Astrocyte (in vitro differentiated cells and primary cell): ENCODE measurements around the gene HPGDS. TPM values are rescaled to one million over a fixed set of nuclear protein-coding genes. Genes with fewer than 3 reads are reported as not detected.

Source experiments
- DNase-seq: peaks from one replicate; pipeline ENCODE4 v3.0.0-alpha.2; 2010; ENCODE audit warnings: low read depth
- FAIRE-seq: peaks from 2 replicates; lab custom pipeline; 2011; peaks lifted over from hg19 to GRCh38; lab: Jason Lieb, UNC
- H2AFZ ChIP-seq: 2 replicates; pipeline ENCODE4 v1.6.0; 2012; ENCODE audit warnings: low read depth, low read length, inconsistent platforms
- H3K27ac ChIP-seq: 2 replicates; pipeline ENCODE4 v1.5.1; 2011; ENCODE audit warnings: low read depth, low read length, inconsistent platforms
- H3K27me3 ChIP-seq: 2 replicates; pipeline ENCODE4 v1.6.0; 2011; ENCODE audit warnings: low read length, inconsistent platforms; ENCODE audit not compliant: insufficient read depth
- H3K36me3 ChIP-seq: 2 replicates; pipeline ENCODE4 v1.5.1; 2011; ENCODE audit warnings: low read length, inconsistent platforms; ENCODE audit not compliant: insufficient read depth
- H3K4me1 ChIP-seq: 2 replicates; pipeline ENCODE4 v1.5.1; 2011; ENCODE audit warnings: low read length, inconsistent platforms; ENCODE audit not compliant: insufficient read depth
- H3K4me2 ChIP-seq: 2 replicates; pipeline ENCODE4 v1.6.0; 2012; ENCODE audit warnings: low read length, inconsistent platforms
- H3K4me3 ChIP-seq: 2 replicates; pipeline ENCODE4 v1.5.1; 2011; ENCODE audit warnings: low read depth, mild to moderate bottlenecking, low read length, inconsistent platforms; ENCODE audit not compliant: insufficient read depth
- H3K79me2 ChIP-seq: 2 replicates; pipeline ENCODE4 v1.6.0; 2012; ENCODE audit warnings: mild to moderate bottlenecking, low read length, inconsistent platforms; ENCODE audit not compliant: insufficient read depth
- H3K9ac ChIP-seq: 2 replicates; pipeline ENCODE4 v1.6.0; 2012; ENCODE audit warnings: mild to moderate bottlenecking, low read length, inconsistent platforms
- H3K9me3 ChIP-seq: 2 replicates; pipeline ENCODE4 v1.5.1; 2012; ENCODE audit warnings: low read depth, mild to moderate bottlenecking, low read length, inconsistent platforms; ENCODE audit not compliant: insufficient read depth
- H4K20me1 ChIP-seq: 2 replicates; pipeline ENCODE4 v1.6.0; 2012; ENCODE audit warnings: low read length, inconsistent platforms; ENCODE audit not compliant: insufficient read depth
- H3K27ac Mint-ChIP-seq: one replicate; pipeline ENCODE4 v1.8.0; 2021; ENCODE audit warnings: mild to moderate bottlenecking, mixed read lengths; ENCODE audit not compliant: unreplicated experiment
- H3K27me3 Mint-ChIP-seq: one replicate; pipeline ENCODE4 v1.8.0; 2021; ENCODE audit warnings: low read depth, mixed read lengths; ENCODE audit not compliant: unreplicated experiment
- H3K36me3 Mint-ChIP-seq: one replicate; pipeline ENCODE4 v1.8.0; 2021; ENCODE audit warnings: low read depth, mixed read lengths; ENCODE audit not compliant: unreplicated experiment
- H3K4me1 Mint-ChIP-seq: one replicate; pipeline ENCODE4 v1.8.0; 2021; ENCODE audit warnings: low read depth, mixed read lengths; ENCODE audit not compliant: unreplicated experiment
- H3K4me3 Mint-ChIP-seq: one replicate; pipeline ENCODE4 v1.8.0; 2021; ENCODE audit warnings: mild to moderate bottlenecking, moderate library complexity, mixed read lengths; ENCODE audit not compliant: unreplicated experiment
- H3K9me3 Mint-ChIP-seq: one replicate; pipeline ENCODE4 v1.8.0; 2021; ENCODE audit warnings: mild to moderate bottlenecking, mixed read lengths; ENCODE audit not compliant: unreplicated experiment
- CTCF ChIP-seq: IDR thresholded peaks from 2 replicates; pipeline ENCODE4 v1.5.1; 2011; ENCODE audit warnings: low read depth, mild to moderate bottlenecking, inconsistent platforms, low read length, moderate library complexity; ENCODE audit not compliant: insufficient read depth
- EZH2 ChIP-seq: IDR thresholded peaks from 2 replicates; pipeline ENCODE4 v1.6.1; 2012; ENCODE audit warnings: mild to moderate bottlenecking, low read length, inconsistent platforms; ENCODE audit not compliant: insufficient read depth
- total RNA-seq: library from RNA; stranded (reverse); gene quantifications from 2 replicates; pipeline ENCODE4 v1.2.1, GENCODE V29; 2021

Gene HPGDS
- total RNA-seq, 1 donor from 2014 or later: not detected

DNA sequence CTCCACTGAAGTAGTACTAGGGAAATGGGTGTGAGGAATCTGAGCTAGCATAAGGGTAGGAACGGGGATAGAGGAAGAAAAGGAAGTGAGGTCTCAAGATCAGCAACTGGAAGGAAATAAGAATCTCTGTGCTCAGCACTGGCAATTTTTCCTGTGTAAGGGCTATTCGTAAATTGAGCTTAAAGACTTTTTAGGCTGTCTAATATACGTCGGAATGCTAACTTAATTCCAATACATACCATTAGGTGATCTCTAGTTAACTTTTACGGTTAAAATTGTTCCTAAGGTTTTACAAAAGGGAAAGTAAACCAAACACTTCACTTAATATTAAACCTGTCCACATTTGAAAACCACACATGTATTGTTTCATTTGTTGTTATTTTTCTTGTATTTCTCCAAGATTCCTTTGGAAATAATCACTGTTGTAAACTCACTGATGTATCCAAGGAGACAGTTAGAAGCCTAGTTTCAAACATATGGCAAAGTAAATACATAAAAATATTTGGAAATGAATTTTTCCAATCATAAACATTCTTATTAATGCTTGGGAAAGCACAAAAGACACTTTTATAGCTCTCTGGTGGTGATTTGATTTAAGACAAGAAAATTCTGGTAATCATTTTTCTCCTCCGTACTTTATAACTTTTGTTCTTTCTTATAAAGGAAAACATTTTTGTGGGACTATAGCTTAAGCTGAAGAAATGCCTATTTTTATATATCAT lies 28.1 kb upstream of the HPGDS start:
- Mint-ChIP-seq H3K9me3 (peaks cover 6% of the 10 kb centered on the region), H3K36me3 (no peaks in the 10 kb centered on the region), H3K4me3 (no peak overlapping the region), H3K4me1 (no peaks in the 10 kb centered on the region), H3K27me3 (no peaks in the 10 kb centered on the region), H3K27ac (no peak overlapping the region)
- Histone ChIP-seq H3K9ac (no peak overlapping the region), H3K79me2 (no peaks in the 10 kb centered on the region), H3K4me3 (no peak overlapping the region), H4K20me1 (no peaks in the 10 kb centered on the region), H3K4me1 (no peaks in the 10 kb centered on the region), H3K27ac (no peak overlapping the region), H2AFZ (no peak overlapping the region), H3K27me3 (no peaks in the 10 kb centered on the region), H3K9me3 (no peaks in the 10 kb centered on the region), H3K4me2 (no peak overlapping the region), H3K36me3 (no peaks in the 10 kb centered on the region)
- no peak for FAIRE-seq
- no peak for DNase-seq
- TF ChIP-seq EZH2: no peak

GRCh38 chr4:94369046-94369445 lies 26.4 kb upstream of the HPGDS start:
- TF ChIP-seq EZH2 (no peak), CTCF (no peak)
- Mint-ChIP-seq H3K9me3 (peaks cover 8% of the 10 kb centered on the region), H3K27ac (no peak overlapping the region), H3K36me3 (no peaks in the 10 kb centered on the region), H3K27me3 (no peaks in the 10 kb centered on the region), H3K4me1 (no peaks in the 10 kb centered on the region), H3K4me3 (no peak overlapping the region)
- H3K9ac ChIP-seq: no peak overlapping the region
- H3K9me3 ChIP-seq: no peaks in the 10 kb centered on the region
- H3K36me3 ChIP-seq: no peaks in the 10 kb centered on the region
- no peak overlapping the region for H3K27ac ChIP-seq
- H2AFZ ChIP-seq: no peak overlapping the region
- no peak overlapping the region for H3K4me3 ChIP-seq
- no peak for FAIRE-seq
- no peak overlapping the region for H3K4me2 ChIP-seq
- H3K4me1 ChIP-seq: no peaks in the 10 kb centered on the region
- no peaks in the 10 kb centered on the region for H3K79me2 ChIP-seq
- no peak for DNase-seq
- no peaks in the 10 kb centered on the region for H4K20me1 ChIP-seq
- H3K27me3 ChIP-seq: no peaks in the 10 kb centered on the region

DNA sequence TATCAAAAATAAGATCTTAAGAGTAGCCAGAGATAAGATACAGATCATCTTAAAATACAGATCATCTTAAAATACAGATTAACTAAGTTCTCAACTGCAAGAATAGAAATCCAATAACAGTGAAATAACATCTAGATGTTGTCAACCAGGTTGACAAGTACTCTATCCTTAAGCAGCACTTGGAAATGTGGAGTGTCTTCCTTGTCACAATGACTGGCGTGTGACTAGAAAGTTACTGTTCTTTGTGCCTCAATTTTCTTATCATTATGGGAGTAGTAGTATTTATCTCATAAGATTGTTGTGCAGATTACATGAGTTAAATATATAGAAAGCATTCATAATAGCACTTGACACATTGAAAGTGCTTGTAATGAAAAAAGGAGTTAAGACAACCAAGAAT lies 25.8 kb upstream of the HPGDS start:
- no peak for TF ChIP-seq CTCF
- TF ChIP-seq EZH2: no peak
- Mint-ChIP-seq H3K9me3 (peaks cover 8% of the 10 kb centered on the region), H3K36me3 (no peaks in the 10 kb centered on the region), H3K4me1 (no peaks in the 10 kb centered on the region), H3K27ac (no peak overlapping the region), H3K27me3 (no peaks in the 10 kb centered on the region), H3K4me3 (no peak overlapping the region)
- no peaks in the 10 kb centered on the region for H3K36me3 ChIP-seq
- no peaks in the 10 kb centered on the region for H3K9me3 ChIP-seq
- no peak for DNase-seq
- H3K27me3 ChIP-seq: no peaks in the 10 kb centered on the region
- no peak for FAIRE-seq
- H3K4me1 ChIP-seq: peaks cover 4% of the 10 kb centered on the region
- H3K4me2 ChIP-seq: no peak overlapping the region
- H3K79me2 ChIP-seq: no peaks in the 10 kb centered on the region
- H3K9ac ChIP-seq: no peak overlapping the region
- no peak overlapping the region for H3K27ac ChIP-seq
- H3K4me3 ChIP-seq: no peak overlapping the region
- H2AFZ ChIP-seq: no peak overlapping the region
- H4K20me1 ChIP-seq: no peaks in the 10 kb centered on the region
